Loucy (cell line): Measurements from ENCODE around the gene CFAP69.

ENCODE experiments used
- H2AFZ ChIP-seq: fragments of 200-600 bp; sonication (generic); 2 replicates; pipeline ENCODE4 v1.6.0; 2016; ENCODE audit warnings: antibody characterized with exemption, mild to moderate bottlenecking, low read length, moderate library complexity
- H3F3A ChIP-seq: fragments of 200-600 bp; 2 replicates; pipeline ENCODE4 v1.6.0; 2016; ENCODE audit warnings: antibody characterized with exemption, low read depth, mild to moderate bottlenecking
- H3K27me3 ChIP-seq: fragments of 200-600 bp; sonication (generic); 2 replicates; pipeline ENCODE4 v1.6.1; 2014; ENCODE audit warnings: low read length, mild to moderate bottlenecking; ENCODE audit not compliant: insufficient read depth, poor library complexity, severe bottlenecking
- H3K36me3 ChIP-seq: fragments of 200-600 bp; sonication (generic); 2 replicates; pipeline ENCODE4 v1.6.1; 2016; ENCODE audit warnings: low read length; ENCODE audit not compliant: insufficient read depth
- H3K4me1 ChIP-seq: fragments of 200-600 bp; sonication (generic); 2 replicates; pipeline ENCODE4 v1.5.1; 2014; ENCODE audit warnings: low read length, mild to moderate bottlenecking; ENCODE audit not compliant: insufficient read depth, poor library complexity, severe bottlenecking
- H3K4me2 ChIP-seq: fragments of 200-600 bp; sonication (generic); 2 replicates; pipeline ENCODE4 v1.6.0; 2014; ENCODE audit warnings: antibody characterized with exemption, low read length, low read depth, mild to moderate bottlenecking; ENCODE audit not compliant: poor library complexity, severe bottlenecking
- H3K4me3 ChIP-seq: fragments of 200-600 bp; sonication (generic); 2 replicates; pipeline ENCODE4 v1.5.1; 2014; ENCODE audit warnings: low read length, mild to moderate bottlenecking, mixed read lengths; ENCODE audit not compliant: poor library complexity, severe bottlenecking
- H3K79me2 ChIP-seq: fragments of 200-600 bp; sonication (generic); 2 replicates; pipeline ENCODE4 v1.6.1; 2014; ENCODE audit warnings: low read length; ENCODE audit not compliant: insufficient read depth
- H3K9ac ChIP-seq: fragments of 200-600 bp; sonication (generic); 2 replicates; pipeline ENCODE4 v1.6.0; 2014; ENCODE audit warnings: mild to moderate bottlenecking, low read depth, low read length, moderate library complexity; ENCODE audit not compliant: poor library complexity, severe bottlenecking
- H3K9me2 ChIP-seq: fragments of 200-600 bp; sonication (generic); replicated peaks from 2 replicates; pipeline ENCODE4 v1.6.1; 2016; ENCODE audit warnings: low read depth, low read length, mixed read lengths
- H3K9me3 ChIP-seq: fragments of 200-600 bp; sonication (generic); 2 replicates; pipeline ENCODE4 v1.6.1; 2014; ENCODE audit warnings: mild to moderate bottlenecking, antibody characterized with exemption, low read length, low read depth; ENCODE audit not compliant: insufficient read depth
- H4K20me1 ChIP-seq: fragments of 200-600 bp; sonication (generic); 2 replicates; pipeline ENCODE4 v1.6.0; 2014; ENCODE audit warnings: antibody characterized with exemption, low read length, mild to moderate bottlenecking; ENCODE audit not compliant: insufficient read depth, poor library complexity, severe bottlenecking
- CTCF ChIP-seq: fragments of 200-600 bp; sonication (generic); conservative IDR thresholded peaks from 2 replicates; pipeline ENCODE4 v1.5.1; 2014; ENCODE audit warnings: mild to moderate bottlenecking, antibody characterized with exemption, low read length
- EZH2phosphoT487 ChIP-seq: fragments of 200-600 bp; IDR thresholded peaks from 2 replicates; pipeline ENCODE4 v1.6.1; 2018; ENCODE audit warnings: antibody characterized with exemption, mild to moderate bottlenecking, moderate library complexity, borderline replicate concordance

CFAP69 gene

GRCh38 chr7:90261441-90261840 is 16.5 kb downstream of the CFAP69 start:
- Histone ChIP-seq H3K27me3 (no peaks in the 10 kb centered on the region), H3K79me2 (no peaks in the 10 kb centered on the region), H3K4me2 (no peak overlapping the region), H4K20me1 (no peaks in the 10 kb centered on the region), H3F3A (no peaks in the 10 kb centered on the region), H3K9ac (no peak overlapping the region), H3K4me1 (no peaks in the 10 kb centered on the region), H3K4me3 (no peak overlapping the region), H3K36me3 (no peaks in the 10 kb centered on the region), H2AFZ (no peak overlapping the region), H3K9me2 (no peaks in the 10 kb centered on the region), H3K9me3 (no peaks in the 10 kb centered on the region)
- TF ChIP-seq CTCF = no peak
- TF ChIP-seq EZH2phosphoT487 = no peak

- Histone ChIP-seq H3K79me2 (no peaks in the 10 kb centered on the region), H2AFZ (no peak overlapping the region)
Measured at GRCh38 chr7:90262438-90262837, 17.5 kb downstream of the CFAP69 start.

GRCh38 chr7:90266808-90267207 is 21.8 kb downstream of the CFAP69 start:
- Histone ChIP-seq H3K4me1 (no peaks in the 10 kb centered on the region), H4K20me1 (no peaks in the 10 kb centered on the region), H3K4me3 (no peak overlapping the region), H3F3A (no peaks in the 10 kb centered on the region), H3K4me2 (no peak overlapping the region), H3K27me3 (no peaks in the 10 kb centered on the region), H2AFZ (no peak overlapping the region), H3K9ac (no peak overlapping the region), H3K9me3 (no peaks in the 10 kb centered on the region), H3K79me2 (no peaks in the 10 kb centered on the region), H3K36me3 (no peaks in the 10 kb centered on the region), H3K9me2 (no peaks in the 10 kb centered on the region)
- TF ChIP-seq EZH2phosphoT487 (no peak), CTCF (no peak)

More at GRCh38 chr7:90262438-90262837, 17.5 kb downstream of the CFAP69 start:
- Histone ChIP-seq H3K4me3 (no peak overlapping the region), H3F3A (no peaks in the 10 kb centered on the region), H3K4me2 (no peak overlapping the region), H3K27me3 (no peaks in the 10 kb centered on the region), H3K4me1 (no peaks in the 10 kb centered on the region), H3K9ac (no peak overlapping the region), H3K9me3 (no peaks in the 10 kb centered on the region), H4K20me1 (no peaks in the 10 kb centered on the region), H3K9me2 (no peaks in the 10 kb centered on the region), H3K36me3 (no peaks in the 10 kb centered on the region)
- TF ChIP-seq EZH2phosphoT487 = no peak
- peak; percentile 45 for TF ChIP-seq CTCF
